Measurements from ENCODE around the gene MNS1.

Gene MNS1

GRCh38 chr15:56390739-56391267 lies 74.1 kb downstream of the MNS1 start:
- H3K4me3 ChIP-seq (ENCODE audit: low read depth, low read length) = no peak overlapping the region
- TF ChIP-seq CTCF (IDR thresholded peaks at IDR 0.05; ENCODE audit: borderline replicate concordance, insufficient read depth, low read depth, low read length) = no peak

- H3K4me3 ChIP-seq (ENCODE audit: low read depth, low read length) = no peak overlapping the region
- TF ChIP-seq CTCF (IDR thresholded peaks at IDR 0.05; ENCODE audit: borderline replicate concordance, insufficient read depth, low read depth, low read length) = no peak
These were observed 79.0 kb downstream of the MNS1 start for GRCh38 chr15:56385908-56386307.

GRCh38 chr15:56383010-56383409 lies 81.9 kb downstream of the MNS1 start:
- no peak overlapping the region for H3K4me3 ChIP-seq (ENCODE audit: low read depth, low read length)
- TF ChIP-seq CTCF (IDR thresholded peaks at IDR 0.05; ENCODE audit: borderline replicate concordance, insufficient read depth, low read depth, low read length) = no peak
